ENCODE data around the gene BPIFB2. TPM values are rescaled to one million over a fixed set of nuclear protein-coding genes. Genes with fewer than 3 reads are reported as not detected.

Gene BPIFB2
- total and polyA plus RNA-seq, 4 donors = 0.33 to 3.7 (median 1.5) TPM

DNA sequence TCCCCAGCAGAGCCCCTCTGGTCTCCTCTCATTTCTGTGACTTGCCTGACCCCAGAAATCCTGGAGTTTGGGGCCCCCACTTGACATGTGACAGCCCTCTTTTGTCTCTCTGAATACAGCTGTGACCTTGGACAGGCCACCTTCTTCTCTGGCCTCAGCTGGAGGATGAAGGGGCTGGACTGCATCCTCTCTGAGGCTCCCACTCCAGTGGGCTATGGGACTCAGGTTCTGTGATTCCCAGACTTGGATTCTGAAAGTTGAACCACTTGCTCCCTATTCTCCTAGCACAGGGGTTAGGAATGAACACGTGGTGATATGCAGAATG is 55.3 kb downstream of the BPIFB2 start:
- TF ChIP-seq EGR1 (IDR thresholded peaks at IDR 0.05; ENCODE audit: low read depth in 2 of 2) (no peak), RXRA (IDR thresholded peaks at IDR 0.05) (no peak), HNF4G (IDR thresholded peaks at IDR 0.05) (no peak)
- TF ChIP-seq, protein P1, sequence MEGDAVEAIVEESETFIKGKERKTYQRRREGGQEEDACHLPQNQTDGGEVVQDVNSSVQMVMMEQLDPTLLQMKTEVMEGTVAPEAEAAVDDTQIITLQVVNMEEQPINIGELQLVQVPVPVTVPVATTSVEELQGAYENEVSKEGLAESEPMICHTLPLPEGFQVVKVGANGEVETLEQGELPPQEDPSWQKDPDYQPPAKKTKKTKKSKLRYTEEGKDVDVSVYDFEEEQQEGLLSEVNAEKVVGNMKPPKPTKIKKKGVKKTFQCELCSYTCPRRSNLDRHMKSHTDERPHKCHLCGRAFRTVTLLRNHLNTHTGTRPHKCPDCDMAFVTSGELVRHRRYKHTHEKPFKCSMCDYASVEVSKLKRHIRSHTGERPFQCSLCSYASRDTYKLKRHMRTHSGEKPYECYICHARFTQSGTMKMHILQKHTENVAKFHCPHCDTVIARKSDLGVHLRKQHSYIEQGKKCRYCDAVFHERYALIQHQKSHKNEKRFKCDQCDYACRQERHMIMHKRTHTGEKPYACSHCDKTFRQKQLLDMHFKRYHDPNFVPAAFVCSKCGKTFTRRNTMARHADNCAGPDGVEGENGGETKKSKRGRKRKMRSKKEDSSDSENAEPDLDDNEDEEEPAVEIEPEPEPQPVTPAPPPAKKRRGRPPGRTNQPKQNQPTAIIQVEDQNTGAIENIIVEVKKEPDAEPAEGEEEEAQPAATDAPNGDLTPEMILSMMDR (IDR thresholded peaks at IDR 0.05; ENCODE audit: low read depth, low read length, missing input control) = no peak
- TF ChIP-seq, protein P2, sequence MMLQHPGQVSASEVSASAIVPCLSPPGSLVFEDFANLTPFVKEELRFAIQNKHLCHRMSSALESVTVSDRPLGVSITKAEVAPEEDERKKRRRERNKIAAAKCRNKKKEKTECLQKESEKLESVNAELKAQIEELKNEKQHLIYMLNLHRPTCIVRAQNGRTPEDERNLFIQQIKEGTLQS (IDR thresholded peaks at IDR 0.05) = no peak
- no peaks in the 10 kb centered on the region for H3K4me1 ChIP-seq (ENCODE audit: control insufficient read depth in 4 of 4, insufficient read depth in 4 of 4, low read length in 3 of 4)
- H3K27me3 ChIP-seq (ENCODE audit: control insufficient read depth in 4 of 4, insufficient read depth in 4 of 4, low read length in 3 of 4) = no peaks in the 10 kb centered on the region
- no peak overlapping the region for H3K27ac ChIP-seq (ENCODE audit: low read depth in 1 of 2, low read length in 2 of 2)
- no peaks in the 10 kb centered on the region for H3K9me3 ChIP-seq (ENCODE audit: control insufficient read depth in 4 of 4, low read length in 3 of 4)
- no peak for DNase-seq (ENCODE audit: low spot score)
- H3K9ac ChIP-seq (ENCODE audit: low read depth in 1 of 2, low read length in 2 of 2) = no peak overlapping the region
- 83% methylated on average over 1 of the region's 1 CpG for WGBS
- H3K36me3 ChIP-seq (ENCODE audit: control insufficient read depth in 4 of 4, insufficient read depth in 3 of 4, low read depth in 1 of 4, low read length in 3 of 4) = no peaks in the 10 kb centered on the region
- no peak overlapping the region for H3K4me3 ChIP-seq (ENCODE audit: low read depth in 1 of 3, low read length in 3 of 3)

DNA sequence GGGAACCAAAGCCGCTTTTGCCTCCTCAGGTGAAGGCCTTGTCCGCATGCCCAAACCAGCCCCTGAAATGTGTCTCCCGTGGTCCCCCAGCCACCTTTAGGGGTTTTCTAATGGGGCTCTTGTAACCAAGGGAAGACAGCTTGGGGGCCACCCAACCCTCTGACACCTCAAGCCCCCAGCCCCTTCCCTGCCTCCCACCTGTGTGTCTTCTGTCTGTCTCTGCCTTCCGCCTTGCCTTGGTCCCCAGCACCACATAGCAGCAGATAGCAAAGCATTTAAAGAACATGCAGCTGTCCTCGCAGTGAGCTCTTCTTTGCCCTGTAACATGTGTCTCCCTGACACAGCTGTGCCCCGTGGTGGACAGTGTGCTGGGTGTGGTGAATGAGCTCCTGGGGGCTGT is 55.8 kb downstream of the BPIFB2 start:
- no peak for DNase-seq (ENCODE audit: low spot score)
- Histone ChIP-seq H3K27ac (ENCODE audit: low read depth in 1 of 2, low read length in 2 of 2) (no peak overlapping the region), H3K9me3 (ENCODE audit: control insufficient read depth in 4 of 4, low read length in 3 of 4) (no peaks in the 10 kb centered on the region), H3K36me3 (ENCODE audit: control insufficient read depth in 4 of 4, insufficient read depth in 3 of 4, low read depth in 1 of 4, low read length in 3 of 4) (no peaks in the 10 kb centered on the region), H3K9ac (ENCODE audit: low read depth in 1 of 2, low read length in 2 of 2) (no peak overlapping the region), H3K4me1 (ENCODE audit: control insufficient read depth in 4 of 4, insufficient read depth in 4 of 4, low read length in 3 of 4) (no peaks in the 10 kb centered on the region), H3K4me3 (ENCODE audit: low read depth in 1 of 3, low read length in 3 of 3) (no peak overlapping the region), H3K27me3 (ENCODE audit: control insufficient read depth in 4 of 4, insufficient read depth in 4 of 4, low read length in 3 of 4) (no peaks in the 10 kb centered on the region)
- TF ChIP-seq RAD21 (IDR thresholded peaks at IDR 0.05) (no peak), FOXA2 (IDR thresholded peaks at IDR 0.05) (no peak), TAF1 (conservative IDR thresholded peaks at IDR 0.05) (no peak)
- TF ChIP-seq, protein P1 (IDR thresholded peaks at IDR 0.05; ENCODE audit: low read depth, low read length, missing input control) = no peak
- WGBS = 94% methylated on average over 6 of the region's 6 CpGs

DNA sequence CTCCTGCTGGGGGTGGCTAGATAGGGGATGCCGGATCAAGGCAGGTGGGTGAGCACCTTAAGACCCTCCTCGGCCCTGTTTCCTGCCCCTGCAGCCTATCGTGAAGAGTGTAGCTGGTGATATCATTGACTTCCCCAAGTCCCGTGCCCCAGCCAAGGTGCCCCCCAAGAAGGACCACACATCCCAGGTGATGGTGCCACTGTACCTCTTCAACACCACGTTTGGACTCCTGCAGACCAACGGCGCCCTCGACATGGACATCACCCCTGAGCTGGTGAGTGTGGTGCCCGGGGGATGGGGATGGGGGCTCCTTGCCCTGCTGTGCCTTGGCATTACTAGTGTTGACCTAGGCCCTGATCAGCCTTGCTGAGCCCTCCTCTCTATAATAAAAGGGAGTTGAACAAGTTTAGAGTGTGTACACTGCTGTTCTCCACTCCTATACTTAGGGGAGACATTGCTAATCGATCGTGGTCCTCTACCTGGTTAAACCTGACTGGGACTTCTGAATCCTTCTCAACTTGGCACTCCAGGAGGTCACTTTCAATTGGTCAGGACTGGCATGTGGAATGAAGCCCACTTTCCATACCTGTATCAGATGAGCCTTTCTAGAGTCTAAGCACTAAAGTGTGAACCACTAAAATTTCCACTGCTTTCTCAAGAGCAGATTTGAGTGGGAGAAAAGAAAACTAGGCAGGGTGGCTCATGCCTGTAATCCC is 57.2 kb downstream of the BPIFB2 start:
- Histone ChIP-seq H3K9ac (ENCODE audit: low read depth in 1 of 2, low read length in 2 of 2) (no peak overlapping the region), H3K27ac (ENCODE audit: low read depth in 1 of 2, low read length in 2 of 2) (no peak overlapping the region), H3K4me1 (ENCODE audit: control insufficient read depth in 4 of 4, insufficient read depth in 4 of 4, low read length in 3 of 4) (no peaks in the 10 kb centered on the region), H3K9me3 (ENCODE audit: control insufficient read depth in 4 of 4, low read length in 3 of 4) (no peaks in the 10 kb centered on the region), H3K36me3 (ENCODE audit: control insufficient read depth in 4 of 4, insufficient read depth in 3 of 4, low read depth in 1 of 4, low read length in 3 of 4) (no peaks in the 10 kb centered on the region), H3K4me3 (ENCODE audit: low read depth in 1 of 3, low read length in 3 of 3) (no peak overlapping the region), H3K27me3 (ENCODE audit: control insufficient read depth in 4 of 4, insufficient read depth in 4 of 4, low read length in 3 of 4) (no peaks in the 10 kb centered on the region)
- TF ChIP-seq HNF4A (conservative IDR thresholded peaks at IDR 0.05) = no peak
- TF ChIP-seq, protein P1 (IDR thresholded peaks at IDR 0.05; ENCODE audit: low read depth, low read length, missing input control) = no peak
- TF ChIP-seq NR2F2 (IDR thresholded peaks at IDR 0.05) = no peak
- 93% methylated on average over 11 of the region's 11 CpGs for WGBS
- no peak for DNase-seq (ENCODE audit: low spot score)

All from liver (tissue), 9 donors.